GM18520 (cell line): ENCODE results near the gene ANKRD18B.
"Not testable (repeated sequence)": the region's sequence is repeated elsewhere in the genome, so short reads cannot be mapped to it uniquely, and the experiment has no call there.

Experiments used
- ATAC-seq: cut with Tn5 transposase; IDR thresholded peaks from one replicate; pipeline ENCODE4 v1.9.1; 2021; ENCODE audit not compliant: unreplicated experiment

ANKRD18B gene

DNA sequence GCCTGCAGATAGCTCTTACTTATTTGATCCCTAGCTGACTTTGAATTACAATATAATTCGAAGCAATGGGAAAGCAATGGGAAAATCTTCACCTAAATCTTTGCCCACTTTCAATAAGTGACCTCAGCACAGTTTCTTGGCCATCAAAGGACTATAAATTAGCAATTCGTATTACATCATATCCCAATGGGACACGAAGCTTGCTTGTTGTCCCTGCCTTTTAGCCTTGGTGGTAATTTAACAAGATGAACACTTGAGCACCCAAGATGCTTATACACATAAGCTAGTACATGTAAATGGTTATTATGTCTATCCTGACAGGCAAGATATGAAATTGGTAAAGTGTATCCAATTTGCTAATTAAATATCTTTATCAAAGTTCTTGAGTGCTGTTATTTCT, 9.9 kb downstream of the ANKRD18B start:
- ATAC-seq, result not testable (repeated sequence)

DNA sequence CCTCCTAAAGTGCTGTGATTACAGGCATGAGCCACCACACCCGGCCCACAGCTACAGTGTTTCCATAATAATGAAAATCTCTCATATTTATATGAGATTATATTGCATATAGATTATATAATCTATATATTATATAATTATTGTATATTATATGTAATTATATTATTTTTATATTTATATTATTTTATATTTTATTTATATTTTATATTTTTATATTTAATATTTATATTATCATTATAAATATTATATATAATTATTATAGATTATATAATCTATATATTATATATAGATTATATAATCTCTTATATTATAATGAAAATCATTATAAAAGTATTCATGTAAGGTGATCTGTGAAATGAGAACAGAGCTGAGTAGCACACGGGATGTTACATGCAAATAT, 11.5 kb downstream of the ANKRD18B start:
- no peak for ATAC-seq

DNA sequence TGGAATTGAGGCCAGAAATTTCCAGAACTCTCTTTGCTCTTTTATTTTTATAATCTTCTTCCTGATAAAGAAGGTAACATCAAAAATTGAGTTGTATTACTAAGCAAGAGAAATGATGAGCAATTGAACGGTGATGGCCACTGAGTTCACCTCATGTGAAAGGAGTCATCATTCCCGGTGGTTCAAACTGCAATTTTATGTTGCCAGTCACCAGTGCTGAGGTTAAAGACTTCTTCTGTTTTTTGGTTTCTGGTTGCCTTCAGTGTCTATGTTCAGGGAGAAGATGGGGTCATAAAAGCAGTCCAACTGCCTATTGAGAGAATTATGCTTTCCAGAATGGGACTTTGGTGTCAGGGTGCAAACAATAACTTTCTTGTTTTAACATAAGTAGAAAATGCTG, 19.4 kb downstream of the ANKRD18B start:
- ATAC-seq, result not testable (repeated sequence)

DNA sequence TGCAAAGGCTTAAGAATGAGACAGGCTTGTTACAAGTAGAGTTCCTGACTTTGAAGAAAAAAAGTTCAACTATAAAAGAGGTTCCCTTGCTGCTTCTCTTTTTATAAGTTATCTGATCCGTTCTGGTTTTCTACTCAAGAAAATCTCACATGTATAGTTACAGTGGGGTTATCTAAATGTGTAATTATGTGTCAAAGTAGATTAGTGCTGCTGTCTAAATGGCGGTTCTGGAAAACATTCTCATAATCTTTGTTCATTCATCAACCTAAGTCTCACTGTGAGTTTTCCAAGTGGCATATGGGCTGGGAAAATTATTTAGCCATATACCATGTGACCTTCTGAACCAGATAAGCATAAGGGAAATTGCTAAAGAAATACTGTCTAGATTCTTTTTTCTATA, 21.7 kb downstream of the ANKRD18B start:
- ATAC-seq, result not testable (repeated sequence)

DNA sequence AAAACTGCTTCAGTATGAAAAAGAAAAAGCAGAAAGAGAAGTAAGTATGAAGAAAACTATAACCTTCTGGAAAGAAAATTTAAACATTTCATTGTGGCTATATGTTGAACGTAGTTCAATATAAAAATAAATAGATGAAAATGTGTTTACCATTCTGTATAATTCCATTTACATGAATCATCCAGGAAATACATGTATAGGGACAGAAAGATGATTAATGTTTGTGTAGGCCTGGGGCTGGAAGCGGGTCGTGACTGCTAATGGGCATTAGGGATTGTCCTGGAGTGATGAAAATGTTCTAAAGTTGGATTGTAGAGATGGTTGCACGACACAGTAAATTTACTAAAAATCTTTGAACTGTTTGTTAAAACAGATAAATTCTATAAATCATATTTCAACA, 24.8 kb downstream of the ANKRD18B start:
- ATAC-seq, result not testable (repeated sequence)

DNA sequence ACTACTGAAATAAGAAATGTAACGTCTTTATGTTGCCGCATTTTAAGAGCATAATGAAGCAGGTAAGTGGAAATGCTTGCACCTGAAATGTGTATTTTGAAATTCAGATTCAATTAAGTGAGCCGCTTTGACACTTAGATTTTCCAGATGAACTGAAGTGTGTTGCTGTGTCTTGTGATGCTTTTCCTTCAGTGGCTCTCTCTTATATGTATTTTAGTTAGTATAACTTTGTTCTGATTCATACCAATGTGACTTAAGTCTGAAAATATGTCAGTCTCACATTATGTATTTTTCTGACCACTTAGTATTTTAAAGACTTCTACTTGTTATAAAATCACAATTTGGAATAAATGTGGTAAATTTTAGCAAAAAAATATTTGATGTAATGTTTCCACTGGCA, 25.4 kb downstream of the ANKRD18B start:
- ATAC-seq, result not testable (repeated sequence)

DNA sequence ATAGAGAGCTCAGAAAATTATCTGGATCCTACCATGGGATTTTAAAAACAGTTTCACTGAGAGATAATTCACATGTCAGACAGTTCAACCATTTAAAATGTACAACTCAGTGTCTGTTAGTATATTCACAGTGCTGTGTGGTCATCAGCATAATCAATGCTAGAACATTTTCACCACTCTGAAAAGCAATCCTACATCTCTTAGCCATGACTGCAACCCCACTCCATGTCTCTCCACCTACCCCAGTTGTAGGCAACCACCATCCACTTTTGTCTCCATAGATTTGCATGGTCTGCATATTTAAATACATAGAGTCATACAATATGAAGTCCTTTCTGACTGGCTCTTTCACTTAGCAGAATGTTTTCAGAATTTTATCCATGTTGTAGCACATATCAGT, 27.1 kb downstream of the ANKRD18B start:
- ATAC-seq, result not testable (repeated sequence)

DNA sequence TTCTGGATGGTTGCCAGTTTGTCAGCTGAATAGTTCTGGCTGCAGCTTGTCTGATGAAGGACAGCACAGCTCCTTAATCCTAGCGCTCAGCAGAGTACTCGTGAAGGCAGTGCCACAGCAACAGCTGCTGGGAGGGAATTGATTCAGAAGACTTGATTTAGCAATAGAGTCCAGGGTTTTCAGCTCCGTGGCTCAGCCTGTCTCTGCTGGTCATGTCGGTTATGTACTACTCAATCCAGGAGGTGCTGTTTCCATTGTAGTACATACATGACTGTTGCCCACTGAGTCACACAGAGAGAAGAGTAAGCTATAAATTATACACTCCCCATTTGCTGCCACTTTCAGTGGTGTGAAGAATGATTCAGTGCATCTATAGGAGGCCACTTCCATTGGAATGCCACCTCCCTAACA, 28.3 kb downstream of the ANKRD18B start:
- ATAC-seq, result not testable (repeated sequence)

DNA sequence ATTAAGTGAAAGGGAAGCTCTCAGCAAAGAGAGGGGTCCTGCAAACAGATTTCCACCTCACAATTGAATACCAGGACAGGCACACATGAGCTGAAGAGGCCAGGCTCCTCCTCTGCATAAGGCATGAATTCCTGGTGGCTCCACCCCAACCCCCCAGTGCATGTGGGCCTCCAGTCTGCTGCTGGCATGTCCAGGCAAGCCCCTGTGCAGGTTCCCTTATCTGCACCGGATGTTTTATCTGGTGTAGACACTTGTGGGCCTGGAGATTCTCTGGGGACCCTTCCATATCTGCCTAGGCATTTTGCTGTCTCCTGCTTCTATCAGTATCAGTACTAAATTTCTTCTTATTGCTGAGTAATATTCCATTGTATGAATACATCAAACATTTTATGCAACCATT, 36.2 kb downstream of the ANKRD18B start:
- ATAC-seq, result not testable (repeated sequence)

DNA sequence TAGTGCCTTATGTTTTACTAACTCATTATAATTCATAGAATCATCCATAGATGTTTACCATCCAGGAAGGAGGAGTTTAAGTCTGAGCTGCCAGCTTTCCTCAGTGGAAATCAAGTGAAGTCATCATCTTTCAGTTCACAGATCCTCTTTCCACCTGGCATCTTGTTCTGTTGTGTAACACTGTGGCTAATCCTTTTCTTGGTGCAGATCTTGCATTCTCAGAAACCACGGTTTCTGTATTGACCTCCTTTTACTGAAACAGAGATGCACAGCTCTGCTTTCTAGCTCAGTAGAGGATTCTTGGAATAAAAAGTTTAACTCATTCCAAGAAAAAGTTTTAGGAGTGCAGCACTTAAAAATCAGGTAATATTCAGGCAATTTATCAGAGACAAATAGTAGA, 38.1 kb downstream of the ANKRD18B start:
- ATAC-seq, result not testable (repeated sequence)

DNA sequence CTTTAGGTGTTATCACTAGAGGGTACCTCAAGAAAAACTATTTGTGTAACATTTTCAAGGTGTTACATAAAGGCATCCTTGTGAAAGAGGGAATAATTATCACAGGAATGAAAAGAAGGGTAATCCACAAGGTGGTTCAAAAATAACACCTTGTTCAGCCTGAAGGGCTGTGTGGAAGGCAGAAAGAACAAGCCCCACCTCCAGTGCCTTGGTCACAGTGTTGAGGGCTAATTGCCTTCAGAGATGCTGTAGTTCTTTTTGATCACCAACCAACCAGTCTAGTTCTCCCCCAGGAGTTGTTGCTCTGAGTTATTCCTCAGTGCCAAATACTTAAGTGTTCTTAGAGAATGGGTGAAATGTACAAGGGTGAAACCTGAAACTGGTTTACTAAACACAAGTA, 43.7 kb downstream of the ANKRD18B start:
- not testable (repeated sequence) for ATAC-seq

DNA sequence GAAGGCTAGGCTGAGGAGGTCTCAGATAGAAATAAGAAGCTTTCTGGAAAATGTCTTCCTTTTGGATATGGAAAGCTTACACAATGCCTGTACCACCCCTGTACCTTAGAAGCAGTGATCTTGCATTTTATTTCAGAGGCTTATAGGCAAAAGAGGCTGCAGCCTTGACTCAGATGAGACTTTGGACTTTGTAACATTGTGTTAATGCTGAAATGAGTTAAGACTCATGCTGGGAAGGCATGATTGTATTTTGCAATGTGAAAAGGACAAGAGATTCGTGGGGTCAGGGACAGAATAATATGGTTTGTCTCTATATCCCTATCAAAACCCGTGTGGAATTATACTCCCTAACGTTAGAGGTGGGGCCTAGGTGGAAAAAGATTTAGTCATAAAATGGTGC, 53.7 kb downstream of the ANKRD18B start:
- ATAC-seq, result not testable (repeated sequence)

DNA sequence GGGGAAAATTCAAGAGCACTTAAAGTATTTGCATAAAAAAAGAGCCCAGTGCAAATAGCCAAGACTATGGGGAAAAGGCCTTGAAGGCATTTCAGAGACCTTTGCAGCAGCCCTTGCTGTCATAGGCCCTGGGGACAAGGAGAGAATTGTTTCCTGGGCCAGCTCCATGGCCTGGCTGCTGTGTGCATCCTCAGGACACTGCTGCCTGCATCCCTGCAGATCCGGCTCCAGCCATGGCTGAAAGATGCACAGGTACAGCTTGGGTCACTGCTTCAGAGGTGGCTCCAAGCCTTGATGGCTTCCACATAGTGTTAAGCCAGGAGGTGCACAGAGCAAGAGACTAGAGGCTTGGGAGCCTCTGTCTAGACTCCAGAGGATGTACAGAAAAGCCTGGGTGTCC, 55.9 kb downstream of the ANKRD18B start:
- ATAC-seq, result not testable (repeated sequence)

DNA sequence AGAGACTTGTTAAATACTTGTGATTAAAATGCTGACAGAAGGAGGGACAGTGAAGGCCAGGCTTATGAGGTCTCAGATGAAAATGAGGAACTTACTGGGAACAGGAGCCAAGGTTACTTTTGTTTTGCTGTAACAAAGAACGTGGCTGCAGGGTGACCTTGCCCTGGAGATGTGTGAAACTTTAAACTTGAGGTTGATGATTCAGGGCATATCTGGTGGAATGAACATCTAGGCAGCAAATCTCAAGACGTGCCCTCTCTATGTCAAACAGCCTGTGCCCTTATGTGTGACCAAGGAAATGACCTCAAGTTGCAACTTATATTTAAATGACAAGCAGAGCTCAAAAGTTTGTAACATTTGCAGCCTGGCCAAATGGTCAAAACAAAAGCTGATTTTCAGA, 58.6 kb downstream of the ANKRD18B start:
- not testable (repeated sequence) for ATAC-seq

DNA sequence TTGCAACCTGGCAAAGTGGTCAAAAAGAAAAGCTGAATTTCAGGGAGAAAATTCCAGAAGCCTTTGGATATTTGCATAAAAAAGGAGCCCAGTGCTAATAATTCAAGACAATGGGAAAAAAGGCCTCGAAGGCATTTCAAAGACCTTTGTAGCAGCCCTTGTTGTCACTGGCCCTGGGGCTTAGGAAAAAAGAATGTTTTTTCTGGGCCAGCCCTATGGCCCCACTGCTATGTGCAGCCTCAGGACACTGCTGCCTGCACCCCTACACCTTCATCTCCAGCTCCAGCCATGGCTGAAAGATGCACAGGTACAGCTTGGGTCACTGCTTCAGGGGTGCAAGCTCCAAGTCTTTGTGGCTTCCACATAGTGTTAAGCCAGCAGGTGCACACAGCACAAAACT, 62.1 kb downstream of the ANKRD18B start:
- ATAC-seq, result not testable (repeated sequence)

DNA sequence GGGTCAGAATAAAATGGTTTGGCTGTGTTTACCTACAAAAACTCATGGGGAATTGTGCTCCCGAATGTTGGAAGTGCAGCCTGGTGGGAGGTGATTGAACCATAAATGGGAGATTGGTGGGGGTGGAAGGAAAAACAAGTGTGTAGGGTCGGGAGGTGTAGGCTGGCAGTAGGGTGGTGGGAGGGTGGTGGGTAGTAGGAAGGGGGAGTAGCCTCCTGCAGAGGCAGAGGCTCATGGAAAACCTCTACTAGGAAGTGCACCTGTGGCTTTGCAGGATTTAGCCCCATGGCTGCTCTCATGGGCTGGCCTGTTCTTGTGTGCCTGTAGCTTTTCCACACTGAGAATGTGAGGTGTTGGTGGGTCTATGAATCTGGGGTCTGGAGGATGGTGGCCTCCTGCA, 63.7 kb downstream of the ANKRD18B start:
- ATAC-seq, result not testable (repeated sequence)

DNA sequence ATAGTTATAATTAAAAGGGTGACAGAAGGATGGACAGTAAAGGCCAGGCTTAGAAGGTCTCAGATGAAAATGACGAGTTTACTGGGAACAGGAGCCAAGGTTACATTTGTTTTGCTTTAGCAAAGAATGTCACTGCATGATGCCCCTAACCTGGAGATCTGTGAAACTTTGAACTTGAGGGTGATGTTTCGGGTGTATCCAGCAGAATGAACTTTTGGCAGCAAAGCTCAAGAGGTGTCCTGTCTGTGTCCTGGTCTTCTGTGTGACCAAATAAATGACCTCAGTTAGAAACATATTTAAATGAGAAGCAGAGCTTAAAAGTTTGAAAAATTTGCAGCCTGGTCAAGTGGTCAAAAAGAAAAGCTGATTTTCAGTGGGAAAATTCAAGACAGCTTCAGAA, 64.8 kb downstream of the ANKRD18B start:
- ATAC-seq, result not testable (repeated sequence)

DNA sequence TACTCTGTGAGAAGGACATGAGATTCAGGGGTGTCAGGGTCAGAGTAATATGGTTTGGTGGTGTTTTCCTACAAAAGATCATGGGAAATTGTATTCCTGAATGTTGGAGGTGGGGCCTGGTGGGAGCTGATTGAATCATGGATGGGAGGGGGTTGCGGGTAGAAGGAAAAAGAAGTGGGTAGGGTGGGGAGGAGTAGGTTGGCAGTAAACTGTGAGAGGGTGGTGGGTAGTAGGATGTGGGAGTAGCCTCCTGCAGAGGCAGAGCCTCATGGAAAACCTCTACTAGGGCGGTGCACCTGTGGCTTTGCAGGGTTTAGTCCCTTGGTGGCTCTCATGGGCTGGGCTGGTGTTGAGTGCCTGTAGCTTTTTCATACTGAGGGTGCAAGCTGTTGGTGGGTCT, 66.8 kb downstream of the ANKRD18B start:
- not testable (repeated sequence) for ATAC-seq

DNA sequence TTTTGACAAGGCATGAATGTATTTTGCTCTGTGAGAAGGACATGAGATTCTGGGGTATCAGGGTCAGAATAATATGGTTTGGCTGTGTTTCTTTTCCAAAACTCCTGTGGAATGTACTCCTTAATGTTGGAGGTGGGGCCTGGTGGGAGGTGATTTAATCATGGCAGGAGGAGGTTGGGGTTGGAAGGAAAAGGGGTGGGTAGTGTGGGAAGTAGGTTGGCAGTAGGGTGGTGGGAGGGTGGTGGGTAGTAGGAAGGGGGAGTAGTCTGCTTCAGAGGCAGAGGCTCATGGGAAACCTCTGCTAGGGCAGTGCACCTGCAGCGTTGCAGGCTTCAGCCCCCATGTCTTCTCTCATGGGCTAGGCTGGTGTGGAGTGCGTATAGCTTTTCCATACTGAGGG, 72.9 kb downstream of the ANKRD18B start:
- not testable (repeated sequence) for ATAC-seq

DNA sequence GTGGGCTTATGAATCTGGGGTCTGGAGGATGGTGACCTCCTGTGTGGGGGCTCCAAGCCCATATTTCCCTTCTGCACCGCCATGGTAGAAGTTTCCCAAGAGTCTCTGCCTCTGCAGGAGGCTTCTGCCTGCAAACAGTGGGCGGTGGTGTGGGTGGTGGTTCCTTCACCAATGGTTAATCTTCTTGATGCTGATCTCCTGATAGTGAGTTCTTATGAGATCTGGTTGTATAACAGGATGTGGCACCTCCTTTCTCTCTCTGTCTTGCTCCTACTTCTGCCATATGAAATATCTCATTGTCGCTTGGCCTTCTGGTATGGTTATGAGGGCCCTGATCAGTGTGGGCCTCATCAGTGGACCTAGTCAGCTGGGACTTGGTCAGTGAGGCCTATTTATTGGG, 73.3 kb downstream of the ANKRD18B start:
- not testable (repeated sequence) for ATAC-seq

DNA sequence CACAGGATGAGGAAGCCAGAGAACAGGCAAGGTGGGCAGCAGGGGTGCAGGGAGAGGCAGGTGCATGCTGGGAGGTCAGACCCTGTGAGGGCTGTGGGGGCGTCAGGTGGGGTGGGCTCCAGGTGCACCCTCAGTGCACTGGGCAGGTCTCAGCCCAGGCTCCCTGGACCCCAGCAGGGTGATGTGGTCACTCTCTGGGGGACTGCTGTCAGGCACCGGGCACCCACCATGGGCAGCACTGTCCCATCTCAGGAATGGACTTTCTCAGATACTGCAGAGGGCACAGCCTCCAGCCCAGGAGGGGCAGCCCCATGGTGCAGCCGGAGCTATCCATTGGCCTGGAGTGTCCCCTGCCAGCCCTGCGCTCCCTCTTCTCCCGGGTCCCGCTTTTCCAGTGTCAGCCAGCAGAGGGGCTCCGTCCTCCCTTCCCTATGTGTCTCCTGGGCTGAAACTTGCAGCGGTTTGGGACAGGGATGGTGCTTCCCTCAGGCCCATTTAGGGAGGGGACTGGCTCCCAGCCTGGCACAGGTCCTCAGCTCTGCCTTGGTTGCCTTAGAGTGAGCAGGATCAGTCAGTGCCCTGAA, 74.8 kb downstream of the ANKRD18B start:
- not testable (repeated sequence) for ATAC-seq

DNA sequence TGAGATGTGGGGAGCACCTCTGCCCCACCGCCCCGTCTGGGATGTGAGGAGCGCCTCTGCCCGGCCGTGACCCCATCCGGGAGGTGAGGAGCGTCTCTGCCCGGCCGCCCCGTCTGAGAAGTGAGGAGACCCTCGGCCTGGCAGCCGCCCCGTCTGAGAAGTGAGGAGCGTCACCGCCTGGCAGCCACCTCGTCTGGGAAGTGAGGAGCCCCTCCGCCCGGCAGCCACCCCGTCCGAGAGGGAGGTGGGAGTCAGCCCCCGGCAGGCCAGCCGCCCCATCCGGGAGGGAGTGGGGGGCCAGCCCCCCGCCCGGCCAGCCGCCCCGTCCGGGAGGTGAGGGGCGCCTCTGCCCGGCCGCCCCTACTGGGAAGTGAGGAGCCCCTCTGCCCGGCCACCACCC, 76.9 kb downstream of the ANKRD18B start:
- ATAC-seq, result not testable (repeated sequence)

DNA sequence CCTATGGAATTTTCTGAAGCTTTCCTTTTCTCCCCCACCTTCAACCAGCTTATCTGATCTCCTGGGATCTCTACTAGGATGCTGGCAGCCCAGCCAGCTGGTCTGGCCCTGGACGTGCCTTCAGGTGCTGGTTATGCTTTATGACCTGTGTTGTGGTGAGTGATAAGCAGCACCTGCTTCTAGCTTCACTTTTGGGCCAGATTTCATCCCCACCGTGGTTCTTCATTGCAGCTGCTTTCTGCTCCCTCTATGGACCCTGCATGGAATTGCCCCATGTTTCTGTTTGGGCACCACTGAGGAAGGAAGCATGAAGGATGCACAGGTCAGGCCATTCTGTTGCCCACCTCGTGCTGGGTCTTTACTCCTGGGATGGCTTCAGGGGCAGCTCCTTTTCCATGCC, 80.2 kb downstream of the ANKRD18B start:
- ATAC-seq, result not testable (repeated sequence)
